SK-N-SH (cell line): ENCODE data around the gene IZUMO4. TPM values are rescaled to one million over a fixed set of nuclear protein-coding genes. Genes with fewer than 3 reads are reported as not detected.

Source experiments
- CTCF ChIA-PET: fragments of 300-600, 350-600 bp; formaldehyde crosslinking; extraction: SDS; loops from one replicate; lab custom pipeline; 2021; lab: Yijun Ruan, JAX
- POLR2A ChIA-PET: fragments of 350-600 bp; sonication (Branson Sonifier 250); formaldehyde crosslinking; extraction: SDS; loops from one replicate; lab custom pipeline; 2020; ENCODE audit warnings: antibody characterized with exemption, inconsistent platforms; lab: Yijun Ruan, JAX
- DNase-seq: peaks from one replicate; pipeline ENCODE4 v3.0.0; 2012
- H2AFZ ChIP-seq: fragments of 200-600 bp; sonication (generic); 2 replicates; pipeline ENCODE4 v1.8.1; 2016; ENCODE audit warnings: antibody characterized with exemption, mild to moderate bottlenecking, low read depth
- H3F3A ChIP-seq: fragments of 200-600 bp; sonication (generic); replicated peaks from 2 replicates; pipeline ENCODE3; 2016; ENCODE audit warnings: antibody characterized with exemption, mild to moderate bottlenecking; ENCODE audit not compliant: insufficient read depth
- H3K27ac ChIP-seq, 2 experiments: fragments of 200-500 bp in 1 of 2; fragments of 200-600 bp in 1 of 2; sonication (Bioruptor generic) in 1 of 2; sonication (generic), shearing (Covaris generic) in 1 of 2; 2 replicates each; pipeline versions ENCODE4 v1.5.1 to v1.6.1; 2014 to 2016; ENCODE audit warnings: low read depth in 2 of 2, inconsistent platforms in 1 of 2, low read length in 1 of 2, mild to moderate bottlenecking in 1 of 2, mixed read lengths in 1 of 2
- H3K27me3 ChIP-seq: fragments of 200-600 bp; sonication (generic), shearing (Covaris generic); 2 replicates; pipeline ENCODE4 v1.6.1; 2016; ENCODE audit warnings: mixed run types; ENCODE audit not compliant: insufficient read depth
- H3K36me3 ChIP-seq, 2 experiments: fragments of 200-500 bp in 1 of 2; fragments of 200-600 bp in 1 of 2; sonication (Bioruptor generic) in 1 of 2; sonication (generic) in 1 of 2; replicated peaks in 1 of 2; 2 replicates each; pipeline versions ENCODE3 to v1.5.1; 2014 to 2016; ENCODE audit warnings: low read length in 1 of 2, mild to moderate bottlenecking in 1 of 2; ENCODE audit not compliant: insufficient read depth in 2 of 2, control insufficient read depth in 1 of 2
- H3K4me1 ChIP-seq, 2 experiments: fragments of 200-500 bp in 1 of 2; fragments of 200-600 bp in 1 of 2; sonication (Bioruptor generic) in 1 of 2; sonication (generic), shearing (Covaris generic) in 1 of 2; 2 replicates each; pipeline versions ENCODE4 v1.5.1 to v1.6.1; 2014 to 2016; ENCODE audit warnings: low read depth in 1 of 2, low read length in 1 of 2, mixed run types in 1 of 2; ENCODE audit not compliant: insufficient read depth in 2 of 2, control insufficient read depth in 1 of 2
- H3K4me2 ChIP-seq: fragments of 200-600 bp; sonication (generic), shearing (Covaris generic); 2 replicates; pipeline ENCODE4 v1.6.1; 2017; ENCODE audit warnings: mixed run types
- H3K4me3 ChIP-seq, 2 experiments: fragments of 200-500 bp in 1 of 2; fragments of 200-600 bp in 1 of 2; sonication (Bioruptor generic) in 1 of 2; sonication (generic), shearing (Covaris generic) in 1 of 2; 2 replicates each; pipeline versions ENCODE4 v1.5.1 to v1.8.1; 2014 to 2016; ENCODE audit warnings: low read depth in 2 of 2, inconsistent platforms in 1 of 2, low read length in 1 of 2, mild to moderate bottlenecking in 1 of 2, mixed read lengths in 1 of 2, moderate library complexity in 1 of 2
- H3K79me2 ChIP-seq: fragments of 200-600 bp; sonication (generic); 2 replicates; pipeline ENCODE4 v1.8.1; 2017; ENCODE audit warnings: mild to moderate bottlenecking; ENCODE audit not compliant: insufficient read depth
- H3K9ac ChIP-seq: fragments of 200-600 bp; sonication (generic); 2 replicates; pipeline ENCODE4 v1.6.1; 2017; ENCODE audit warnings: mixed run types
- H3K9me2 ChIP-seq: fragments of 200-600 bp; sonication (generic); 2 replicates; pipeline ENCODE4 v1.6.1; 2017; ENCODE audit warnings: mixed run types
- H3K9me3 ChIP-seq: fragments of 200-600 bp; sonication (generic); 2 replicates; pipeline ENCODE4 v1.6.1; 2017; ENCODE audit warnings: mixed run types, mild to moderate bottlenecking, moderate library complexity
- H4K20me1 ChIP-seq: fragments of 200-600 bp; sonication (generic); 2 replicates; pipeline ENCODE4 v1.6.1; 2017; ENCODE audit warnings: mild to moderate bottlenecking, mixed run types; ENCODE audit not compliant: insufficient read depth
- CHD2 ChIP-seq: fragments of 150-350 bp; IDR thresholded peaks from 2 replicates; pipeline ENCODE4 v1.6.1; 2018; ENCODE audit warnings: low read length; ENCODE audit not compliant: partially characterized antibody
- FOSL2 ChIP-seq: IDR thresholded peaks from 2 replicates; pipeline ENCODE4 v1.4.0; 2012; ENCODE audit warnings: low read depth, mild to moderate bottlenecking, moderate library complexity, borderline replicate concordance
- FOXJ3 ChIP-seq: sonication (generic); formaldehyde crosslinking; IDR thresholded peaks from 2 replicates; pipeline ENCODE4 v1.5.1; 2020; ENCODE audit warnings: mild to moderate bottlenecking, missing genetic modification reagents
- FOXM1 ChIP-seq: IDR thresholded peaks from 2 replicates; pipeline ENCODE4 v1.4.0; 2012; ENCODE audit warnings: low read depth, mild to moderate bottlenecking
- NFIC ChIP-seq: IDR thresholded peaks from 2 replicates; pipeline ENCODE4 v1.4.0; 2012; ENCODE audit warnings: borderline replicate concordance
- POLR2AphosphoS5 ChIP-seq: IDR thresholded peaks from 2 replicates; pipeline ENCODE4 v1.6.1; 2012; ENCODE audit warnings: low read depth, low read length
- RFX5 ChIP-seq: IDR thresholded peaks from 2 replicates; pipeline ENCODE4 v1.6.1; 2012; ENCODE audit warnings: mild to moderate bottlenecking, improper control_type of control experiment, low read length
- SIN3A ChIP-seq: IDR thresholded peaks from 2 replicates; pipeline ENCODE4 v1.6.1; 2012; ENCODE audit warnings: low read depth, mild to moderate bottlenecking, low read length, moderate library complexity, borderline replicate concordance
- TAF1 ChIP-seq: IDR thresholded peaks from 2 replicates; pipeline ENCODE4 v1.6.1; 2012; ENCODE audit warnings: low read depth, mild to moderate bottlenecking, low read length, moderate library complexity, borderline replicate concordance
- USF2 ChIP-seq: fragments of 150-350 bp; IDR thresholded peaks from 2 replicates; pipeline ENCODE4 v1.6.1; 2017; ENCODE audit warnings: antibody characterized with exemption, low read length, low read depth, borderline replicate concordance
- WGBS: methylation state at CpG from one replicate; pipeline ENCODE4 v1.1.6; 2017; ENCODE audit warnings: low lambda C conversion rate; 5-methylcytosine and 5-hydroxymethylcytosine counted together
- polyA plus RNA-seq, 3 experiments: library from polyadenylated mRNA; depleted of rRNA; stranded (reverse); fragments of >200 nt; gene quantifications; 2 replicates each; pipeline ENCODE4 v1.2.3, GENCODE V29; 2012
- TF ChIP-seq, protein P1 (sequence below): IDR thresholded peaks from 2 replicates; pipeline ENCODE4 v1.4.0; 2012; ENCODE audit warnings: low read depth
- TF ChIP-seq, protein P2 (sequence below): IDR thresholded peaks from 2 replicates; pipeline ENCODE4 v1.6.1; 2012; ENCODE audit warnings: mild to moderate bottlenecking, low read depth, low read length, moderate library complexity
- TF ChIP-seq, protein P3 (sequence below): IDR thresholded peaks from 2 replicates; pipeline ENCODE4 v1.4.0; 2012; ENCODE audit warnings: low read depth, borderline replicate concordance
- TF ChIP-seq, protein P4 (sequence below): IDR thresholded peaks from 2 replicates; pipeline ENCODE4; 2012

Gene IZUMO4
- polyA plus RNA-seq, 1 of the 3 experiments (the other 2 are of a cell fraction) = 4.6 TPM

GRCh38 chr19:2080336-2080988 lies 16.3 kb upstream of the IZUMO4 start:
- peaks cover 14% of the 10 kb centered on the region; the same call in 1 of the 2 replicates for H3K79me2 ChIP-seq
- no peak overlapping the region for H3K27ac ChIP-seq
- no peaks in the 10 kb centered on the region for H3K27me3 ChIP-seq
- no peaks in the 10 kb centered on the region for H3K9me3 ChIP-seq
- no peak overlapping the region for H2AFZ ChIP-seq
- TF ChIP-seq FOXM1 = no peak
- TF ChIP-seq POLR2AphosphoS5 = no peak
- TF ChIP-seq CHD2 = no peak
- TF ChIP-seq, protein P1, sequence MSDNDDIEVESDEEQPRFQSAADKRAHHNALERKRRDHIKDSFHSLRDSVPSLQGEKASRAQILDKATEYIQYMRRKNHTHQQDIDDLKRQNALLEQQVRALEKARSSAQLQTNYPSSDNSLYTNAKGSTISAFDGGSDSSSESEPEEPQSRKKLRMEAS = no peak
- TF ChIP-seq, protein P2, sequence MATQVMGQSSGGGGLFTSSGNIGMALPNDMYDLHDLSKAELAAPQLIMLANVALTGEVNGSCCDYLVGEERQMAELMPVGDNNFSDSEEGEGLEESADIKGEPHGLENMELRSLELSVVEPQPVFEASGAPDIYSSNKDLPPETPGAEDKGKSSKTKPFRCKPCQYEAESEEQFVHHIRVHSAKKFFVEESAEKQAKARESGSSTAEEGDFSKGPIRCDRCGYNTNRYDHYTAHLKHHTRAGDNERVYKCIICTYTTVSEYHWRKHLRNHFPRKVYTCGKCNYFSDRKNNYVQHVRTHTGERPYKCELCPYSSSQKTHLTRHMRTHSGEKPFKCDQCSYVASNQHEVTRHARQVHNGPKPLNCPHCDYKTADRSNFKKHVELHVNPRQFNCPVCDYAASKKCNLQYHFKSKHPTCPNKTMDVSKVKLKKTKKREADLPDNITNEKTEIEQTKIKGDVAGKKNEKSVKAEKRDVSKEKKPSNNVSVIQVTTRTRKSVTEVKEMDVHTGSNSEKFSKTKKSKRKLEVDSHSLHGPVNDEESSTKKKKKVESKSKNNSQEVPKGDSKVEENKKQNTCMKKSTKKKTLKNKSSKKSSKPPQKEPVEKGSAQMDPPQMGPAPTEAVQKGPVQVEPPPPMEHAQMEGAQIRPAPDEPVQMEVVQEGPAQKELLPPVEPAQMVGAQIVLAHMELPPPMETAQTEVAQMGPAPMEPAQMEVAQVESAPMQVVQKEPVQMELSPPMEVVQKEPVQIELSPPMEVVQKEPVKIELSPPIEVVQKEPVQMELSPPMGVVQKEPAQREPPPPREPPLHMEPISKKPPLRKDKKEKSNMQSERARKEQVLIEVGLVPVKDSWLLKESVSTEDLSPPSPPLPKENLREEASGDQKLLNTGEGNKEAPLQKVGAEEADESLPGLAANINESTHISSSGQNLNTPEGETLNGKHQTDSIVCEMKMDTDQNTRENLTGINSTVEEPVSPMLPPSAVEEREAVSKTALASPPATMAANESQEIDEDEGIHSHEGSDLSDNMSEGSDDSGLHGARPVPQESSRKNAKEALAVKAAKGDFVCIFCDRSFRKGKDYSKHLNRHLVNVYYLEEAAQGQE = no peak
- TF ChIP-seq FOXJ3 = no peak
- TF ChIP-seq NFIC = no peak
- no peak for TF ChIP-seq RFX5
- TF ChIP-seq, protein P3, sequence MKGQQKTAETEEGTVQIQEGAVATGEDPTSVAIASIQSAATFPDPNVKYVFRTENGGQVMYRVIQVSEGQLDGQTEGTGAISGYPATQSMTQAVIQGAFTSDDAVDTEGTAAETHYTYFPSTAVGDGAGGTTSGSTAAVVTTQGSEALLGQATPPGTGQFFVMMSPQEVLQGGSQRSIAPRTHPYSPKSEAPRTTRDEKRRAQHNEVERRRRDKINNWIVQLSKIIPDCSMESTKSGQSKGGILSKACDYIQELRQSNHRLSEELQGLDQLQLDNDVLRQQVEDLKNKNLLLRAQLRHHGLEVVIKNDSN = no peak
- H3K4me3 ChIP-seq = no peak overlapping the region
- no peaks in the 10 kb centered on the region for H3K4me1 ChIP-seq
- 95% methylated on average over 23 of the region's 23 CpGs for WGBS
- DNase-seq = peak; percentile 3
- no peaks in the 10 kb centered on the region for H3K9me2 ChIP-seq
- H3F3A ChIP-seq = peaks cover 2% of the 10 kb centered on the region
- CTCF ChIA-PET = interaction anchor here (1.1 to 1.6 kb wide), 2 partner anchors 12 to 61 kb away, joined by 3 to 7 read pairs; no protein-coding TSS in a partner anchor
- H4K20me1 ChIP-seq = no peaks in the 10 kb centered on the region
- H3K9ac ChIP-seq = no peak overlapping the region
- H3K36me3 ChIP-seq = peaks cover 10 to 12% of the 10 kb centered on the region in 2 experiments
- POLR2A ChIA-PET = no interaction called here
- H3K4me2 ChIP-seq = no peak overlapping the region

DNA sequence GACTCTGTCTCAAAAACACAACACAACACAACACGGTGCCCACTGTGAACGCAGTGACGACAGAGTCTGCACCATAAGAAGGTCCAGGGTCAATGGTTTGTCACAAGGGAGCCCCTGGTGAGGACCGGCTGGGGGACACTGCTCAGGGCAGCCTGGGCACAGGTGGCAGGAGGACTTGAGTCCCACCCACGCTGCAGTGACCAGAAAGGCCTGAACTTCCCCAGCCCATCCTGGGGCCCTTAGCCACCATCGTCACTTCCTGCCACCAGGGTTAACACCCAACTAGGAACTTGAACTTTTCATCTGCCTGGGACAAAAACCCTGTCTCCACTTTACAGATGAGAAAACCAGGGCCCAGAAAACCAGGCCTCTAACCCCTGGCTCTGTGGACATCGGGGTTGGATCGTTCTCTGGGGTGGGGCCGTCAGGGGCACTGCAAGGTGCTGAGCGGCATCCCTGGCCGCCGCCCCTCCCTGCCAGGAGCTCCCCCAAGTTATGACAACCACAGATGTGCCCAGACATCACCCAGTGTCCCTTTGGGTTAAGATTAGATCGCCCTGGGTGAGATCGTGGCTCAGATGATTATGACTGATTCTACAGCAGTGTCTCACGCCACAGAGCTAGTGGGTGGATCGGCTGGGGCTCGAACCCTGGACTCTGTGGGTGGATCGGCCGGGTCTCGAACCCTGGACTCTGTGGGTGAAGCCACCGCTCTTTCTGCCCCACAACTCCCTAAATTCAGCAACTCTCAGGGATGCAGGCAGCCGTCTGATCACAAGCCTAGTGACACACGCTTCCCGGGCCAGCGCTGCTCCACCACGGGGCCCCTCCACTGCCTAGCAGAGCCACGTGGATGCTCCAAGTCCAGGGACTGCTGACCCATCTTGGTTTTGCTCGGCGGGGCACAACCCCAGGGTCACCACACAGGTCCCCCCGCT lies 14.6 kb upstream of the IZUMO4 start:
- H3K36me3 ChIP-seq = peaks cover 6% of the 10 kb centered on the region in 2 experiments
- H3K4me3 ChIP-seq = no peak overlapping the region
- H3F3A ChIP-seq = peaks cover 2% of the 10 kb centered on the region
- H3K9me2 ChIP-seq = no peaks in the 10 kb centered on the region
- no peak overlapping the region for H3K27ac ChIP-seq
- H3K4me1 ChIP-seq = no peaks in the 10 kb centered on the region
- TF ChIP-seq, protein P4, sequence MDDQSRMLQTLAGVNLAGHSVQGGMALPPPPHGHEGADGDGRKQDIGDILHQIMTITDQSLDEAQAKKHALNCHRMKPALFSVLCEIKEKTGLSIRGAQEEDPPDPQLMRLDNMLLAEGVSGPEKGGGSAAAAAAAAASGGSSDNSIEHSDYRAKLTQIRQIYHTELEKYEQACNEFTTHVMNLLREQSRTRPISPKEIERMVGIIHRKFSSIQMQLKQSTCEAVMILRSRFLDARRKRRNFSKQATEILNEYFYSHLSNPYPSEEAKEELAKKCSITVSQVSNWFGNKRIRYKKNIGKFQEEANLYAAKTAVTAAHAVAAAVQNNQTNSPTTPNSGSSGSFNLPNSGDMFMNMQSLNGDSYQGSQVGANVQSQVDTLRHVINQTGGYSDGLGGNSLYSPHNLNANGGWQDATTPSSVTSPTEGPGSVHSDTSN = no peak
- no peak for TF ChIP-seq SIN3A
- no peak for TF ChIP-seq TAF1
- no peak for TF ChIP-seq USF2
- TF ChIP-seq FOSL2 = no peak
- H3K9me3 ChIP-seq = no peaks in the 10 kb centered on the region
- 96% methylated on average over 17 of the region's 30 CpGs for WGBS
- no peak overlapping the region for H3K9ac ChIP-seq
- no peak overlapping the region for H2AFZ ChIP-seq
- H3K79me2 ChIP-seq = peaks cover 26% of the 10 kb centered on the region; the same call in 1 of the 2 replicates
- ChIA-PET CTCF (interaction anchor here (0.6 kb wide), 1 partner anchor 555 kb away, joined by 3 read pairs; no protein-coding TSS in a partner anchor), POLR2A (no interaction called here)
- no peaks in the 10 kb centered on the region for H4K20me1 ChIP-seq
- H3K4me2 ChIP-seq = no peak overlapping the region
- no peaks in the 10 kb centered on the region for H3K27me3 ChIP-seq
- peak; percentile 28 for DNase-seq
